IgD-negative memory B cell (primary cell): ENCODE data around the gene LILRA6. TPM values are rescaled to one million over a fixed set of nuclear protein-coding genes. Genes with fewer than 3 reads are reported as not detected.

ENCODE experiments used
- polyA plus RNA-seq: library from polyadenylated mRNA; unstranded; fragments of 300-500 nt; fragmentation: Illumina TruSeq; gene quantifications from one replicate; pipeline ENCODE4 v1.2.3, GENCODE V29; 2021

LILRA6 gene
- polyA plus RNA-seq, 1 donor from 2014 or later = 0.18 TPM

Other genes starting within 250 kb of the LILRA6 start
- not detected for gene VSTM1, start 178.9 kb downstream of the LILRA6 start, polyA plus RNA-seq
- gene TARM1, start 161.4 kb downstream of the LILRA6 start, polyA plus RNA-seq = not detected
- 0.40 TPM for gene OSCAR, start 142.0 kb downstream of the LILRA6 start, polyA plus RNA-seq
- 458 TPM for gene NDUFA3, start 139.9 kb downstream of the LILRA6 start, polyA plus RNA-seq
- gene TFPT, start 127.1 kb downstream of the LILRA6 start, polyA plus RNA-seq = 11.9 TPM
- gene PRPF31, start 127.0 kb downstream of the LILRA6 start, polyA plus RNA-seq = 70.6 TPM
- 15.1 TPM for gene CNOT3, start 105.0 kb downstream of the LILRA6 start, polyA plus RNA-seq
- gene LENG1, start 83.1 kb downstream of the LILRA6 start, polyA plus RNA-seq = 15.8 TPM
- gene TMC4, start 69.6 kb downstream of the LILRA6 start, polyA plus RNA-seq = not detected
- gene MBOAT7, start 53.2 kb downstream of the LILRA6 start, polyA plus RNA-seq = 16.1 TPM
- 33.2 TPM for gene TSEN34, start 51.5 kb downstream of the LILRA6 start, polyA plus RNA-seq
- gene RPS9, start 41.9 kb downstream of the LILRA6 start, polyA plus RNA-seq = 1,165 TPM
- 0.16 TPM for gene LILRB3, start 19.8 kb downstream of the LILRA6 start, polyA plus RNA-seq
- not detected for gene LILRB5, start 14.5 kb upstream of the LILRA6 start, polyA plus RNA-seq
- 1.2 TPM for gene LILRB2, start 38.3 kb upstream of the LILRA6 start, polyA plus RNA-seq
- 0.59 TPM for gene LILRA5, start 70.4 kb upstream of the LILRA6 start, polyA plus RNA-seq
- gene LILRA4, start 96.4 kb upstream of the LILRA6 start, polyA plus RNA-seq = 6.4 TPM
- 59.1 TPM for gene LAIR1, start 122.1 kb upstream of the LILRA6 start, polyA plus RNA-seq
- gene TTYH1, start 172.7 kb upstream of the LILRA6 start, polyA plus RNA-seq = 0.16 TPM
- 11.4 TPM for gene LENG8, start 206.4 kb upstream of the LILRA6 start, polyA plus RNA-seq
- not detected for gene LENG9, start 221.0 kb upstream of the LILRA6 start, polyA plus RNA-seq
- gene CDC42EP5, start 230.5 kb upstream of the LILRA6 start, polyA plus RNA-seq = not detected